Jurkat, Clone E6-1 (cell line): ENCODE results near the gene ATAD2B.
A peak's percentile ranks its signal among the peaks of the same experiment; 100 is the strongest.
"Not testable (repeated sequence)": the region's sequence is repeated elsewhere in the genome, so short reads cannot be mapped to it uniquely, and the experiment has no call there.

ENCODE experiments used
- DNase-seq: peaks from one replicate; pipeline ENCODE4 v3.0.0-alpha.2; 2011; ENCODE audit warnings: low read depth, low spot score
- H3K4me3 ChIP-seq: 2 replicates; pipeline ENCODE4 v1.5.1; 2011; ENCODE audit warnings: mild to moderate bottlenecking, low read length, control low read depth, moderate library complexity

Gene ATAD2B

DNA sequence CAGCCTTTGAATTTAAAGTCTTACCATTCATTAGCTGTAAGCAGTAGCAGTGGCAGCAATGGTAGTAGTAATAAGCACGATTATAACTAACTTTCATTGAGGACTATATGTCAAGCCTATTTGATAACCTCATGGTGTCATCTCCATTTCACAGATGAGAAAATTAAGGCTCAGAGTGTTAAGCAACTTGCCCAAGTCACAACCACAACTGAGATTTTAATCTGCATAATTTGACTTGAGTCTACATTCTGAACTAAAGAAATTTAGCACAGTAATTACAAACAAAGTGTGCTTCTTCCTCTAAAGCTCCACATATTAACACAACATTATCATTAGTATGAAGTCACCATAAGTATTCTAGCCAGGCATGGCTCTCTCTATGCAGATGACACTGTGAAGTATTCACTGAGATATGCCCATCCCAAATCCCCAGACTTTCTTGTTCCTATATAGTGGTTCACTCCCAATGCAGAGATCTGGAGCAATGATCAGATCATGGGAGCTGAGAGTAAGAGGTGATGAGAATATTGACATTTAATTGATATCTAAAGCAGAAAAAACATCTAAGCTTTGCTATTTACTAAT lies 120.2 kb downstream of the ATAD2B start:
- H3K4me3 ChIP-seq: no peak overlapping the region
- no peak for DNase-seq

DNA sequence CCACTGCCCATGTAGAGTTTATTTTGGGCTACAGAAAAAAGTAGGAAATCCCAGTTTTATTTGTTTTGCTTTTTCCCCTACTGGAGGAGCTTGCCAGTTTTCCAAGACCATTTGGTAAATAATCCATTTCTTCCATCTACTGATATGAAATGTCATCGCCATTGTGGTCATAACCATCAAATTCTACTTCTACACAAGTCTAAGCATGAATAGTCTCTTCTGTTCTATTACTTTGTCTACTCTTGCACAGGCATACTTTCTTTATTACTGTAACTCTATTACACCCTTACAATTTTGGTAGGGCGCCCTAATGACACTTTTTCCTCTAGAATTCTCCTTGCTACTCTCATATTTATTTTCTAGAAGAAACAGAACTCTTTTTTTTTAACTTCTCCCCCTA lies 120.7 kb downstream of the ATAD2B start:
- no peak overlapping the region for H3K4me3 ChIP-seq
- no peak for DNase-seq

DNA sequence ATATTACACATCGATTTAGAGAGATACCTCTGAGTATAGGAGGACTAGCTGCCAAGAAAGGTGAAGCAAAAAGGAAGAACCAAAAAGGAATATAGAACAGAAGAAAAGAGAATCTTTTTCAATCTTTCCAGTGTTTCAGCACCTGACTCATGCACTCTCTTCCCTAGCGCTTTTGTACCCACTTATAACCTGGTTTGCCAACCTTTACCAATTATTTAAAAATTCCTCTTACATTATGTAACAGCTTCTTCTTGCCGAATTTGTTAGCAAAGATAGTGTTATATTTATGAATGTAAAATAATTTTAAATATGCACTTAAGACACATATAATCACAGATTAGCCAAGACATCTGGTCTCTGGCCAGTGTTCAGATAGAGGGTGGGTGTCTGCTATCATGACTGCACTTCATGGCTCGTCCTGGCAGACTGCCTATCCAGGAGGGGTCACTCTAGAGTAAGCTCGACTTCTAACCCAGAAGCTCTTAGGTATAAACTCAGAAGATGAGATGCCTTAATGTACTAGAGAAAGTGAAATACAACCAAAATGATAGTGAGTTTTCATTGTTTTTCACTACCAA lies 122.9 kb downstream of the ATAD2B start:
- DNase-seq: no peak
- H3K4me3 ChIP-seq: no peak overlapping the region

DNA sequence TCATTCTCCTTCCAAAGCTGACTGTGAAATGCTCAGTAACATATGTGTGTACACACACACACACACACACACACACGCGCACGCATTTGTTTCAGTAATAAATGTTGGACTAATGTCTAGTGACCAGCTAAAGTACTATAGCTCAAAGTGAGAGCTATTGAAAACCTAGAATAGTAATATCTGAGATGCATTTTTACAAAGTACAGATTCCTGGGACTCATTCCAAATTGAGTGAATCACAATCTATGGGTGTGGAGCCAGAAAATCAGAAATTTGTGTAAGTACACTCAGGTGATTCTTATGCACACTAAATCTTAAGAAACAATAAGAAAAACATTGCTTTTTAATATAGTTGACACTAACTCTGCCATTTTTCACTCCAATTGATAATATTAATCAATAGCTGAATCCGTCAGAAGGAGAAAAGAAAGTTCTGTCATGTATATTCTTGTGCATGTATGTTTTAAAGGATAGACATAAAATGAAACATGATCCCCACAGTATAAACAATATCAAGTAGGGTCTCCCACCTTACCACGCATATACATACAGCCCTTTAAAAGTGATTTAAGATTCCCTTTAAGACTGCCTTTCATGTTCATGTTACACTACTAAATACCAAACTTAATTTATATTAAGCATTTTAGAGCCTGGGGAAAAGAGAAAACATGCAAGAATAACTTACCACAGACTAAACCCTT lies 123.5 kb downstream of the ATAD2B start:
- DNase-seq: no peak
- no peak overlapping the region for H3K4me3 ChIP-seq

DNA sequence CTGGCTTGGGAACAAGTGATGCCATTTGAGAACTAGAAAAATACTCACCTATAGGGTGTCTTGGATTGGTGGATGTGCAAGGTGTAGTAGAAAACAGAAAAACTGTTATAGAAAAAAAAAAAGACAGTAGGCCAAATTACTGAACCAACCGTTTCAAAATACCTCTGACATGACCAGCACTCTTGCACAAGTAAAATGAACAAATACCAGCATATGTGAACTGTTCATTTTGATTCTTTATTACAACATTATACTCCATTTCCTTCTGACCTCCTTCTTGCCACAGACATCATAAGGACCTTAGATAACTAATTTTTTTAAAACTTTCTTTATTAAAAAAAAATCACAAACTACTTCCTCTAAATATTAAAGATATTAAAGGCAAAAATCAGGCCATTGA lies 125.5 kb downstream of the ATAD2B start:
- no peak overlapping the region for H3K4me3 ChIP-seq
- no peak for DNase-seq

DNA sequence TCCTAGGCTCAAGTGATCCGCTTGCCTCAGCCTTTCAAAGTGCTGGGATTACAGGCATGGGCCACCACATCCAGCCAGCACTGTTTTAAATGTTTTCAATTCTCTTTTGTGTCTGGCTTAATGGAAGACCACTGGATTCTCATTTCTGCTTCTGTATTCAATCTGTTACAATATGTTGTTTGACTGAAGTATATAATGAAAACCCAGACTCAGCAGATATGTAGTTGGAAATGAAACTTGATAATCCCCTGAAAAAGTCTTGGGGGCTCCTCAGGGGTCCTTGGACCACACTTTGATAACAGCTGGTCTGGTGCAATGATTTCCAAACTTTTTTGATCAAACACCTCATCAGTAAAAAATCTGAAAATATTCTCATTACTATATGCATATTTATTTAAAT lies 132.7 kb downstream of the ATAD2B start:
- no peak for DNase-seq
- H3K4me3 ChIP-seq: no peak overlapping the region

DNA sequence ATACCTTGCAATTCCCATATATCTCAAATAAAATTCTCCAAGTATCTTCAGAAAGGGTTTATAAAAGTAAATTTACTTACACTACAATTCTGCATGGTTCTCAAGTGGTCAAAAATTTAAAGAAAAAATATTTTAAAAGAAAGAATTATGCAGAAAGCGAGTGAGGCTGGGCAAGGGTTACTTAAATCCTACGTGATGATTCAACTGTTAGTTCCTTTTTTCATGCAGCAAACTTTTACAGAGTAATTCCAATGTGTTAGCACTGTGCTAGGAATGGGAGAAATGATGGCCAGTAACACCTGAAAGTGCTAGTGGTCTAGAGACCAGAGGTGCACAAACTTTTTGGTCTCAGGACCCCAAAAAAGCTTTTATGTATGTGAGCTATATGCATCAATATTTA lies 133.4 kb downstream of the ATAD2B start:
- no peak for DNase-seq
- no peak overlapping the region for H3K4me3 ChIP-seq

DNA sequence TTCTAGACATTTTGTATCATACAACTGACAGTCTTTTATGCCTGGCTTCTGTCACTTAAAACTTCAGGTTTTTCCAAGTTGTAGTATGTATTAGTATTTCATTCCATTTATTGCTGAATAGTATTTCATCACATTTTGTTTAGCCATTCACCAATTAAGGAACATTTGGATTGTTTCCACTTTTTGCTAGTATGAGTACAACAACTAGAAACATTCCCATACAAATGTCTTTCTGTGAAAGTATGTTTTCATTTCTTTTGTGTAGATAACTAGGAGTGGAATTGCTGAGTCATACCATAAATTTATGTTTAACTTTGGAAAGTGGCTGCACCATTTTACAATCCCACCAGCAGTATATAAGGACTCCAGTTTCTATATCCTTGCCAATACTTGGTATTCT lies 135.9 kb downstream of the ATAD2B start:
- no peak for DNase-seq
- H3K4me3 ChIP-seq: no peak overlapping the region

DNA sequence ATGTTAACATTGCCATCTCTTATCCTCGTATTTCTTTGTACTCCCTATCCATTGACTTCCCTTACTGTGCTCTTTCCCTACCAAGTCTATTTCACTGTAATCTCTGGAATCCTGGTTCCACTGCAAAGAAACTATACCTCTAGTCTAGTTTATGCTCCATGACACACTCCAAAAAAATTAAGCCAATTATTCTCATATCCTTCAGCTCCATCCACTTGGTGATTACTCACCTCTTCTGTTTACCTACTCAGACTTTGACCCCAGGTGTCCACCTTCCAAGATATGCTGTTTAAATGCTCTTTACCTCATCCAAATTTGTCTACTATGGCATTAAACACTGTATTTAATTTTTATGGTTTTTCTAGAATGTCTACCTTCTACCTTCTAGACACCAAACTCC lies 137.9 kb downstream of the ATAD2B start:
- DNase-seq: no peak

DNA sequence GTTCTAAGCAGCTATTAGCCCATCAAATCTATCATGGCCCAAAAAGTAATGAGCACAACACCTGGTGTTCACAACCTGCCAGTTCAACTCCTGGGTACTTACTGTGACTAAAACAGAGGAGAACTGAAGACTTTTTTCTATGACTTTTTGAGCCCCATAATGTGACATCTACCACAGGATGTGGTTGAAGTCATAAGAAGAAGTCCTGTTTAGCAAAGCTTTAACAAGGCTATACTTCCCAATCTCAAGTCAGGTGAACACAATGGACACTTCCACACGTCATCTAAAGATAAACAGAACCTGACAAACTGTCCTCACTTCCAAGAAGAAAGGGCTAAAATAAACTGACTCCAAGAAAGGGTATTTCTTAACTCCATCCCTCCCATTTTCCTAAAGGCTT lies 138.8 kb downstream of the ATAD2B start:
- no peak overlapping the region for H3K4me3 ChIP-seq
- DNase-seq: peak; percentile 76

More for the DNA sequence above, 137.9 kb downstream of the ATAD2B start:
- no peak overlapping the region for H3K4me3 ChIP-seq

DNA sequence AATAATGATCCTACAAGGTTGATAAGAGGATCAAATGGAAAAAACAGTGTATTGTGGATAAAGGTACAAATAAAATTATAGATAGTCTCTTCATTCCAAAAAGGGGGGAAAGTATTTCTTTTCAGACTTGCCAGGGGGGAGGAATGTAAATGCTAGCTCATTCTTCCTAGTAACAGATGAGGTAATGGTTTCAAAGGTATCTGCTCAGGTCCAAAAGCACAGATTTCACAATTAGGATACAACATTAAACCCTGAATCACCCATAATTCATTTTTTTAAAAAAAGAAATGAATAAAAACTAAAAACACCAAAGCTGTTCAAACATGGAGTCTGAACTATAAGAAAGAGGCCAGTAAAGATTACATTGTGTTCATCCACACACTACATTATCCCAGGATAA lies 142.0 kb downstream of the ATAD2B start:
- H3K4me3 ChIP-seq: no peak overlapping the region
- DNase-seq: no peak

DNA sequence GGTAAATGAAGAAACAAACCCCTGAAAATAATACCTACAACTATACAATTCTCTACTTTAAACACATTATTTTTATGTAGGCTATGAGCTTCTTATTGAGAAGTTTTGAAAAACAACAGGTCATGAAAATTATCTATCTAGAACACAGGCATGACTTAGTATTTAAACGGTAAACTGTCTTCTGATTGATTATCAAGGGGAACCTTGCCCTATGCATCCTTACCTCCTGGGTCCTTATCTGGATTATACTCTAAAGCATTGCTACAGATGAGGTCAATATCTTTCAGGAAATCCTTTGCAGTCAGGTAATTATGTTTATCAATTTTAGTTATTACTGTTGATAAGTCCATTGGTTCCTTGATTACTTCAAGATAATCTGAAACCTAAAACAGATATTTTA lies 144.3 kb downstream of the ATAD2B start:
- DNase-seq: no peak
- H3K4me3 ChIP-seq: no peak overlapping the region

DNA sequence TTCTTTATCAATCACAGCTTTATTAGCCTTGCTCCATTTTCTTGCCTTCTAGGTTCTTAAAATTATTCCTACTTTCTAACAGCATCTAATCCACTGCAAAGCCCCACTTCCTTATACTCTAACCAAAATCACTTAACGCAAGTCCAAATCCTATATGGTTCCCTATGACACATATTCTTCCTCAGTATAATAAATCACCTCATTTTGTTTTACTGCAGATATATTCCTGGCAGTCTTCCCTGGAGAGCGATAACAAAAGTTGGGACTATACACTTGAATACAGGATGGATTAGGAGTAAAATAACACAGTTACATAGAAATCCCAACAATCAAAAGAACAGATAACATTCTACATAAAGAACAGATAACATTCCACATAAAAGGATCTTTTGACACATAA lies 144.8 kb downstream of the ATAD2B start:
- no peak overlapping the region for H3K4me3 ChIP-seq
- DNase-seq: no peak

DNA sequence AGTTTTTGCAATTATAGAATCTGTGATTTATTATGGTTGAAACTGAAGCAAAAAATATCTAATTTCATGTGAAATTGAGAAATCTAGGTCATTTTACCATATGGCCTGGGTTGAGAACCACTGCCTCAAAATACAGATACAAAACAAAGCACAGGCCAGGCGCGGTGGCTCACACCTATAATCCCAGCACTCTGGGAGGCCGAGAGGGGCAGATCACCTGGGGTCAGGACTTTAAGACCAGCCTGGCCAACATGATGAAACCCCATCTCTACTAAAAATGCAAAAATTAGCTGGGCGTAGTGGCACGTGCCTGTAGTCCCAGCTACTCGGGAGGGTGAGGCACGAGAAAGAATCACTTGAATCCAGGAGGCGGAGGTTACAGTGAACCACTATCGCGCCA lies 146.5 kb downstream of the ATAD2B start:
- DNase-seq, H3K4me3 ChIP-seq: not testable (repeated sequence)

DNA sequence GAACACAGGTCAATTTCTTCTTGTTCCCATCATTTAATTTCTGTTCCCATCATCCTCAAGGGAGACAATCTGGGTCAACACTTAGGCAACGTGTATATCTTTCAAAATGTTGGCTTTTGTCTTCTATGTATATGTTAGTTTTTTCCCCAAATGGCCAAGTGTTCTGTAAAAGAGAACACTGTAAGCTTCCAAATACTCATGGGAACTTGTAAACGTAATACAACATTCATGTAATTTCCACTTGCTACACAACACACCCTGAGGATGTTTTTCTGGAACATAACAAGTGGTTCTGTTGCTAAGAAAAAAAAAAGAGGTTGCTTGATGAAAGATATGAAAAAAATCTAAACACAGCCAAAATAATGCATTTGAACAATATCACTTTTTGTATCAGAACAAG lies 149.1 kb downstream of the ATAD2B start:
- DNase-seq: no peak

DNA sequence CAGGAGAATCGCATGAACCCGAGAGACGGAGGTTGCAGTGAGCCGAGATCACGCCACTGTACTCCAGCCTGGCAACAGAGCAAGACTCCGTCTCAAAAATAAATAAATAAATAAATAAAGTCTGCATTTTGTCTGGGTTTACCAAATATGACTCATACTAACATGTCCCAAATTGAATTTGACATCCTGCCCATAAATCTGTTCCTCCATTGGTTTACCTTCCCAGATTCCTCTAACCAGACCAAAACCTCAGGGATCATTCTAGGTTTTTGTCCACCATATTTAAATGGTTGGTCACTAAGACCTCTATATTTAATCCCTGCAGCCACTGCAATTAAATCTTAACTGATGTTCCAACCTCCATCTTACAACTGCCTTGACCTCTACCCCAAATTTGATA lies 150.9 kb downstream of the ATAD2B start:
- no peak overlapping the region for H3K4me3 ChIP-seq
- DNase-seq: no peak

More for the DNA sequence above, 149.1 kb downstream of the ATAD2B start:
- no peak overlapping the region for H3K4me3 ChIP-seq

DNA sequence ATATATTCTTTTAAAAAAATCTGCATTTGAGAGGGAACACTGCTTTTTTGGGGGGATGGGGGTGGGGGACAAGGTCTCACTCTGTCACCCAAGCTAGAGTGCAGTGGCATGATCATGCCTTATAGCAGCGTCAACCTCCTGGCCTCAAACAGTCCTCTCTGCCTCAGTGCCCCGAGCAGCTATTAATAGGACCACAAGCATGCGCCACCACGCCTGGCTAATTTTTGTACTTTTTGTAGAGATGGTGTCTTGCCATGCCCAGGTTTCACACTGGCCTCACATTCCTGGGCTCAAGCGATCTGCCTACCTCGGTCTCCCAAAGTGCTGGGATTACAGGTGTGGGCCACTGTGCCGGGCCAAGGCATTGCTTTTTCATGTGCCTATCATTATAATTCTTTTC lies 154.2 kb downstream of the ATAD2B start:
- H3K4me3 ChIP-seq: no peak overlapping the region
- no peak for DNase-seq

DNA sequence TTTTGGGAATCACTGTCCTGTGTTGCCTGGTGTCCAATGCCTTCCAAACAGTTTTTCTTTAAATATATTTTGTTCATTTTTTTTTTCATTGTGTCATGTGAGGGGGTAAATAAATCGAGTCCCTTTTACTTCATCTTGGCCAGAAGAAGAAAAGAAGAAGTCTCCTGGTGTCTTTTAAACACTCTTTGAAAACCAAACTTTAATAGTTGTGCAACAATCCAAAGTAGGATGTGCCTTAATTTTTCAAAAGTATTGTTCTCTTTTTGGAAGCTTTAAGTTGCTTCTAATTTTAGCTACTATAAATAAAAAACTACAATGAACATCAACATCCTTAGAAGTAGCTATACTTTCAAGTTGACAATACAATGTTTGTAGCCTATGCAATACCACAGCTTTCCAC lies 154.9 kb downstream of the ATAD2B start:
- no peak for DNase-seq
- no peak overlapping the region for H3K4me3 ChIP-seq

DNA sequence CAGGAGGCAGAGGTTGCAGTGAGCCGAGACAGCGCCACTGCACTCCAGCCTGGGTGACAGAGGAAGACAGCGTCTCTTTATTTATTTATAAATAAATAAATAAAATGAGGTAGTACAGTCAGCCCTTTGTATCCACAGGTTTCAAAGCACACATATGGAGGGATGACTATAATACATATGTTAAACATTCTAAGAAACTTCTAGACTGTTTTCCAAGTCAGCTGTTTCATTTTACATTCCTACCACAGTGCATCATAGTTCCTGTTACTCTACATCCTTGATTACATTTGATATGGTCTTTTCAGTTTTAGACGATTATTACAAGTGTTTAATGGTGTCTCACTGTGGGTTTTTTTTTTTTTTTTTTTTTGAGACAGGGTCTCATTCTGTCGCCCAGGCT lies 157.6 kb downstream of the ATAD2B start:
- DNase-seq: no peak
- no peak overlapping the region for H3K4me3 ChIP-seq

DNA sequence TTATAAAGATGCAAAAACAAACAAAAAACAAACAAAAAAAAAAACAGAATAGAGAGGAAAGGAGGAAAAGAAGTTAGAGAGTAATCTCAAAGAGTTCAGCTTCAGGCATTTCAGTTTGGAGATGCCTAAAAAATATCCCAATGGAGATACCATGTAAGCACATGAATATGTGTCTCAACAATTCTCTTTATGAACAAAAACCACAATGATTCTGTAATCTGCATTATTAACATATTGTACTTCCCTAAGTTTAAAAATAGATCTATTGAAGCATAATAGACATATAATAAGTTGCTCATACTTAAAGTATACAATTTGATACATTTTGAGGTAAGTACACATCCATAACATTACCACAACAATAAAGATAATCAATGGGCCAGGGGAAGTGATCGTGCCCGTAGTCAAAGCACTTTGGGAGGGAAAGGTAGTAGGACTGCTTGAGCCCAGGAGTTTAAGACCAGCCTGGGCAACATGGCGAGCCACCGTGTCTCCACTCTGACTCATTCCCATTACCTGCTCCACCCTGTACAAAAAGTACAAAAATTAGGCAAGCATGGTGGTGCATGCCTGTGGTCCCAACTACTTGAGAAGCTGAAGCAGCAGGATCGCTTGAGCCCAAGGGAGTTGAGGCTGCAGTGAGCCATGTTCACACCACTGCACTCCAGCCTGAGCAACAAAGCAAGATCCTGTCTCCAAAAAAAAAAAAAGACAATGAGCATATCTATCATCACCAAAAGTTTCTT lies 158.9 kb downstream of the ATAD2B start:
- no peak overlapping the region for H3K4me3 ChIP-seq
- DNase-seq: no peak
